Activated T-cell treated with anti-CD3 and anti-CD28 coated beads, Interleukin-2, amount 50 U/mL, for 72 hours (primary cell): ENCODE measurements around the gene RPP25. TPM values are rescaled to one million over a fixed set of nuclear protein-coding genes. Genes with fewer than 3 reads are reported as not detected.

ENCODE experiments used
- total RNA-seq, 2 donors: library from RNA; stranded (reverse); gene quantifications; one replicate each; pipeline ENCODE4 v1.2.3, GENCODE V29; 2022

Gene RPP25
- total RNA-seq, 2 donors from 2014 or later = 2.2 to 3.6 TPM

Other genes with a start within 250 kb of the RPP25 start
- 1 to 10 TPM; 3.4 to 5.4 TPM for gene CYP1A1, start 231.2 kb downstream of the RPP25 start, total RNA-seq
- gene CYP1A2, start 207.9 kb downstream of the RPP25 start, total RNA-seq = not detected
- gene CSK, start 174.7 kb downstream of the RPP25 start, total RNA-seq = 100 to 1,000 TPM; 200 to 267 TPM
- gene LMAN1L, start 143.9 kb downstream of the RPP25 start, total RNA-seq = under 1 TPM; 0.53 to 0.72 TPM
- gene CPLX3, start 130.1 kb downstream of the RPP25 start, total RNA-seq = under 1 TPM; 0.14 to 0.17 TPM
- gene ULK3, start 113.6 kb downstream of the RPP25 start, total RNA-seq = 10 to 100 TPM; 48.5 to 53.8 TPM
- gene SCAMP2, start 83.4 kb downstream of the RPP25 start, total RNA-seq = 10 to 100 TPM; 66.4 to 77.0 TPM
- 10 to 100 TPM; 29.6 to 32.1 TPM for gene MPI, start 66.7 kb downstream of the RPP25 start, total RNA-seq
- 10 to 100 TPM; 88.3 to 90.1 TPM for gene FAM219B, start 49.9 kb downstream of the RPP25 start, total RNA-seq
- gene COX5A, start 18.7 kb downstream of the RPP25 start, total RNA-seq = 100 to 1,000 TPM; 241 to 246 TPM
- 1 to 10 TPM in 1 of 2 donors, under 1 TPM in 1; 0.31 to 1.2 TPM for gene SCAMP5, start 38.8 kb upstream of the RPP25 start, total RNA-seq
- 10 to 100 TPM; 29.6 to 29.7 TPM for gene PPCDC, start 66.8 kb upstream of the RPP25 start, total RNA-seq
- gene C15orf39, start 245.1 kb upstream of the RPP25 start, total RNA-seq = 10 to 100 TPM; 16.5 to 22.0 TPM